Neural crest cell (in vitro differentiated cells): ENCODE data around the gene RCCD1. TPM values are rescaled to one million over a fixed set of nuclear protein-coding genes. Genes with fewer than 3 reads are reported as not detected.
A peak's percentile ranks its signal among the peaks of the same experiment; 100 is the strongest.

Source experiments
- DNase-seq: peaks from one replicate; pipeline ENCODE4 v3.0.0; 2021; ENCODE audit warnings: low read depth, mixed read lengths, low spot score
- H3K27ac Mint-ChIP-seq: one replicate; pipeline ENCODE4 v1.8.0; 2021; ENCODE audit warnings: mild to moderate bottlenecking, mixed read lengths; ENCODE audit not compliant: unreplicated experiment
- H3K27me3 Mint-ChIP-seq: 2 replicates; pipeline ENCODE4 v1.8.0; 2021; ENCODE audit warnings: low read depth, mild to moderate bottlenecking, mixed read lengths
- H3K36me3 Mint-ChIP-seq: 2 replicates; pipeline ENCODE4 v1.8.0; 2021; ENCODE audit warnings: low read depth, mild to moderate bottlenecking, mixed read lengths
- H3K4me1 Mint-ChIP-seq: 2 replicates; pipeline ENCODE4 v1.8.0; 2021; ENCODE audit warnings: mixed read lengths
- H3K4me3 Mint-ChIP-seq: one replicate; pipeline ENCODE4 v1.8.0; 2021; ENCODE audit warnings: mild to moderate bottlenecking, mixed read lengths
- H3K9me3 Mint-ChIP-seq: 2 replicates; pipeline ENCODE4 v1.8.0; 2021; ENCODE audit warnings: mixed read lengths
- CTCF ChIP-seq: fragments of 200-600 bp; sonication (generic); conservative IDR thresholded peaks from 2 replicates; pipeline ENCODE4 v1.5.0; 2021; ENCODE audit warnings: antibody characterized with exemption, mild to moderate bottlenecking
- total RNA-seq: library from RNA; stranded (reverse); gene quantifications from 2 replicates; pipeline ENCODE4 v1.2.1, GENCODE V29; 2021

The RCCD1 gene
- total RNA-seq, 1 donor from 2014 or later, result 20.9 TPM

GRCh38 chr15:90948506-90948905, 6.2 kb upstream of the RCCD1 start:
- no peak overlapping the region for H3K27ac Mint-ChIP-seq

DNA sequence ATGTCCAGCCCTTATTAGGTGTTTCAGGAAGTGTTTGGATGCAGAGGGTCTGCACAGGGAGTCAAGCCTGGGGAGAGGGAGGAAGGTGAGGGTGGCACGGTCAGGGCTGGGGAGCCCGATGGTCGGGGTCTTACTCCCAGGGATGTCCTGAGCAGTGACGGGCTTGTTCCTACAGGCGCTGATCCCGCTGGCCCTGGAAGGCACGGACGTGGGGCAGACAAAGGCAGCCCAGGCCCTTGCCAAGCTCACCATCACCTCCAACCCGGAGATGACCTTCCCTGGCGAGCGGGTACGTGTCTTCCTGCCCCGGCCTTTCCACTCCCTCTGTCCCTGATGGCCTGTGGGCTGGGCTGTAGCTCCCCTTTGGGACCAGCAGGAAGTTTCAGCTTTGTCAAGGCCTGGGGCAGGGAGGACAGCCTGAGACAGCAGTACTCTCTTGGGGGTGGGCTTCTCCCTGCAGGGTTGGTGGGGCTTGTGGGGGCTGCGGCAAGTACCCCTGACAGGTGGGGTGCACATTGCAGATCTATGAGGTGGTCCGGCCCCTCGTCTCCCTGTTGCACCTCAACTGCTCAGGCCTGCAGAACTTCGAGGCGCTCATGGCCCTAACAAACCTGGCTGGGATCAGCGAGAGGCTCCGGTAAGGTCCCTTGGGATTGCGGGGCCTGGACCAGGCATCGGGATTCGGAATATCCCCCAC, 4.6 kb upstream of the RCCD1 start:
- no peak for DNase-seq
- Mint-ChIP-seq H3K27me3 (no peaks in the 10 kb centered on the region), H3K27ac (no peak overlapping the region), H3K36me3 (peaks cover 6% of the 10 kb centered on the region), H3K9me3 (no peaks in the 10 kb centered on the region), H3K4me3 (no peak overlapping the region), H3K4me1 (no peaks in the 10 kb centered on the region)
- no peak for TF ChIP-seq CTCF

More at GRCh38 chr15:90948506-90948905, 6.2 kb upstream of the RCCD1 start:
- Mint-ChIP-seq H3K36me3 (peaks cover 5% of the 10 kb centered on the region), H3K9me3 (no peaks in the 10 kb centered on the region), H3K4me1 (no peaks in the 10 kb centered on the region), H3K4me3 (no peak overlapping the region), H3K27me3 (no peaks in the 10 kb centered on the region)
- TF ChIP-seq CTCF, result no peak
- DNase-seq, result no peak

DNA sequence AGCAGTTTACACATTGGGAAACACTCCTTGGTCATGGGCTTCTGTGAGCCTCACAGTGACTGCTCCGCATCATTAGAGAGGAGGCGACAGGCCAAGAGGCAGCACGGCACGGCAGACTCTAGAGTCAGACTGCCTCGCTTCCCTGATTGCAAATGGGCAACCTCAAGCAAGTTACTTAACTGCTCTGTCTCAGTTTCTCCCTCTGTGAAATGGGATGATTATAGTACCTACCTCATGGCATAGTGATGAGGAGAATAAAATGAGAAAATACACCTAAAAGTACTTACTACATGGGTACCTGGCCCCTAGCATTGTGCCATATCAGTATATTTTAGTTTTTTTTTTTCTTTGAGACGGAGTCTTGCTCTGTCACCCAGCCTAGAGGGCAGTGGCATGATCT, 4.0 kb upstream of the RCCD1 start:
- peaks cover 6% of the 10 kb centered on the region for H3K36me3 Mint-ChIP-seq
- H3K27me3 Mint-ChIP-seq, result no peaks in the 10 kb centered on the region
- TF ChIP-seq CTCF, result no peak
- H3K4me1 Mint-ChIP-seq, result peaks cover 1% of the 10 kb centered on the region
- H3K27ac Mint-ChIP-seq, result no peak overlapping the region
- DNase-seq, result no peak
- no peak overlapping the region for H3K4me3 Mint-ChIP-seq
- no peaks in the 10 kb centered on the region for H3K9me3 Mint-ChIP-seq

GRCh38 chr15:90952901-90953677, 1.6 kb upstream of the RCCD1 start:
- peaks cover 6% of the 10 kb centered on the region for H3K36me3 Mint-ChIP-seq
- H3K4me1 Mint-ChIP-seq, result peaks cover 17% of the 10 kb centered on the region
- H3K9me3 Mint-ChIP-seq, result no peaks in the 10 kb centered on the region
- no peak for TF ChIP-seq CTCF
- peak overlapping the region; percentile 75 for H3K27ac Mint-ChIP-seq
- H3K4me3 Mint-ChIP-seq, result peak overlapping the region; percentile 74
- no peak for DNase-seq
- H3K27me3 Mint-ChIP-seq, result peaks cover 3% of the 10 kb centered on the region

DNA sequence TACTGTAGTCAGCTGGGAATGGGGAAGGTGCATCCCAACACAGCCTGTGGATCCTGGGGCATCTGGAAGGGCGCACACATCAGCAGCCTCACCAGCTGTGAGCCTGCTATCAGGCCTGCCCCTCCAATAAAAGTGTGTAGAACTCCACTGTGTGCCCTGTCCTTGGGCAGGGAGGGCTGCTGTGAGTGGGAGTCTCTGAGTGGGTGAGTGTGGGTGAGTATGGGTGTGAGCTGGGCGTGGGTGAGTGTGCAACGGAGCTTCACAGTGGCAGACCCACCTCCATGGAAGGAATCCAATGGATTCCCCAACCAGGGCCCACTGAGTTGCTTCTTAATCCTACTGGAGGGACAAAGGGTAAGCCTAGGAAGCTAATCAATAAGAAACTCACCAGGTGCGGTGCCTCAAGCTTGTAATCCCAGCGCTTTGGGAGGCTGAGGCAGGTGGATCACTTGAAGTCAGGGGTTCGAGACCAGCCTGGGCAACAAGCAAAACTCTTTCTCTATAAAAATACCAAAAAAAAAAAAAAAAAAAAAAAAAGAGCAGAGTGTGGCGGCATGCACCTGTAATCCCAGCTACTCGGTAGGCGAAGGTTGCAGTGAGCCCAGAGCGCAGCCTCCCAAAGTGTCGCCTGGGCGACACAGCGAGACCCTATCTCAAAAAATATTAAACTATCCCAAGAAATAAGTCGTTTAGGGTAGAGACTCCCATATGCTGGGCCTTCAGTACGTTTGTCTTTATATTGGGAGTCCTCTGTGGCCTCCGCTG, 555 bp upstream of the RCCD1 start:
- no peaks in the 10 kb centered on the region for H3K9me3 Mint-ChIP-seq
- peaks cover 3% of the 10 kb centered on the region for H3K27me3 Mint-ChIP-seq
- H3K4me3 Mint-ChIP-seq, result peak overlapping the region; percentile 88
- no peak overlapping the region for H3K27ac Mint-ChIP-seq
- TF ChIP-seq CTCF, result no peak
- DNase-seq, result no peak
- H3K36me3 Mint-ChIP-seq, result peaks cover 6% of the 10 kb centered on the region
- H3K4me1 Mint-ChIP-seq, result peaks cover 18% of the 10 kb centered on the region
